Cerebellar cortex (tissue), 1 donor: ENCODE data around the gene GJC2.
A peak's percentile ranks its signal among the peaks of the same experiment; 100 is the strongest.

Experiments
- DNase-seq: peaks from one replicate; pipeline ENCODE4 v3.0.0-alpha.2; 2015; ENCODE audit warnings: low spot score

The GJC2 gene

GRCh38 chr1:228158151-228159007, 8.6 kb downstream of the GJC2 start:
- no peak for DNase-seq

- DNase-seq, result no peak
Observed at GRCh38 chr1:228159008-228159665, 9.4 kb downstream of the GJC2 start.

DNA sequence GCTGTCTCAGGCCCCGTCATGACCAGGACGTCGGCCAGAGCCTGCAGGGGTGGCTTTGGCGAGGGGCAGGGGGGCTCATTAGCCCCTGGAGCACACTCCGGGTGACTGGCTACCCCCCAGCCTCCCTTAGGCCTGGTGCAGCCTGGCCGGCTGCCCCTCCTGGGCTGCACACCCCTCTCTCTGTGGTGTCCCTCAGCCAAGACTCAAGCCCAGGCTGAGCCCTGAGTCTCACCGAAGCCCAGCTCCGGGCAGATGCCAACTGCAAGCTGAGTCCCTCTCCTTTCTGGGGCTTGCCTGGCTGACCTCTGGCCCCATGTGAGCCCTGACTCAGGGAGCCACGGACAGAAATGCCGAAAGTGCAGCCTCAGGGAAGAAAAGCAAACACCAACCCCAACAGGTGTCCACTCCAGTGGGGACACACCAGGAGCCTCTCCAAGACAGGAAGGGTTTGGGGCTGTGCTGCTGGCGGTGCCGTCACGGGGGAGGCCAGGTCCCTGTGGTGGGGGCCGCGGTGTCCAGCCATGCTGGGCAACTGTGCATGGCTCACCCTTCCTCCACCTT, 10.6 kb downstream of the GJC2 start:
- DNase-seq, result no peak

GRCh38 chr1:228161362-228161761, 11.6 kb downstream of the GJC2 start:
- DNase-seq, result no peak

GRCh38 chr1:228161866-228162265, 12.1 kb downstream of the GJC2 start:
- no peak for DNase-seq

- DNase-seq, result no peak
Observed at GRCh38 chr1:228162286-228163006, 12.7 kb downstream of the GJC2 start.

GRCh38 chr1:228163007-228163753, 13.4 kb downstream of the GJC2 start:
- no peak for DNase-seq

DNA sequence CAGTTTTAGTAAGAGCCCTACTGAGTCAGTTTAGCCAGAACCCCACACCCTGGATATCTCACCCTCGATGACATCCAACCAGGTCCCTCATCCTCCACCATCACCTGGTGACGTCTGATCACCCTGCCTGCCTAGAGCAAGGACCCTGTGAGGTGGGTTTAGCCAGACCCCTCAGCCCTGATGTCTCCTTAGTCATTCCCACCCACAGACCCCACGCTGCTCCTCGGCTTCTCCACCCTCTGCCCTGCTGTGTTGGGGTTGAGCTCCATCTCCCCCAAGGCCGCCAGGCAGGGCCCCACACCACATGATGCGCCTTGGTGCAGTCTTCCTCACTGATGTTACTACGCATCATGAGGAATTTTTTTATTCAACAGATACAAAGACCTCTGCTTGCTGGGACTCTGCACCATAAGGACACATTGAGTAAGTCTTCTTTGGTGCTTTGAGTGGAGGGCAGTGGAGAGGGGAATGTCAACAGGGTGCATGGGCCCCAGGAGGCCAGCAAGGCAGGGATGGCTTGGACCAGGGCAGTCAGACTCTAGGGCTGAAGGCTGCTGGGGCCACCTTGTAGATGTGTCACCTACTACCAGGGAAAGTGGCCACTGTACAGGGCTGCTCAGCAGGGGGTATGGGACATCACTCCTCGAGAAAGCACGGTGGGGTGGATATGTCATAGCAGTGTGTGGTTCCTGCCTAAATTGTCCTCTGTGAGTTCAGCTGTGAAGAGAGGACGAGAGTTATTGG, 14.2 kb downstream of the GJC2 start:
- no peak for DNase-seq

- no peak for DNase-seq
Observed at GRCh38 chr1:228164561-228165371, 15.0 kb downstream of the GJC2 start.

GRCh38 chr1:228165372-228166169, 15.8 kb downstream of the GJC2 start, which contains the start of gene IBA57:
IBA57 (plus strand) TSS chr1:228165804; CDS start chr1:228165817, 13 bp downstream.
- peak; percentile 98 for DNase-seq

GRCh38 chr1:228166170-228166936, 16.6 kb downstream of the GJC2 start:
- DNase-seq, result peak; percentile 83

DNA sequence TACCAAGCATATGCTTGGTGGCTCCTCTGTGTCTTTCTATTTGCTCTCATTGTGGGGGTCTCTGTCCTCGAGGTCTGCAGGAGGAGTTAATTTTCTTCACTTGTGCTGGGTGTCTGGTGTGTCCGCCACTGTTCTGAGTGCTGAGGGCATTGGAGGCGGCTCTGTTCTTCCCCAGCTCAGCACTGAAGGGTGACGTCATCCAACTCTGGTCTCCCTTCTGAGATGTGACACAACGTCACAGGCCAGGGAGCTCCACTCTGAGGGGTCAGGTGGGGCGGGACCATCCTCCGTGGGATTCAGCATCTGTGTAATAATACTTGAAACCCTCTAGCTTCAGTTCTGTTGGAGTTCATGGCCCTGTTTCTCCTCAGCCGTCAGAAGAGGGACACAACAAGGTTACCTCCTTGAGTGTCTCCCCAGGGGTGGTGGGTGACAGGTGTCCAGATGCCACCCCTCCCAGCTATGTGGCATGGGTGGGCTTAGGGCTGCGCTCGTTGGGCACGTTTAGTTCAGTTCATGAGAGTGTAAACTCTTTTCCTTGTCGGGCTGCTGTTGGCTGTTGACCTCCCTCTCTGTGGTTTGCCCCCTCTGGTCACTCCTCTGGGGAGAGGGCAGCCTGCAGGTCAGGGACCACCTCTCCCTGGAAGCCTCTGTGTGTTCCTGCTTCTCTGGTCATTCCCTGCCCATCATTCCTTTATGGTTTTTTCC, 19.0 kb downstream of the GJC2 start:
- no peak for DNase-seq

GRCh38 chr1:228169345-228169744, 19.6 kb downstream of the GJC2 start:
- no peak for DNase-seq

- no peak for DNase-seq
Observed at GRCh38 chr1:228170666-228171065, 20.9 kb downstream of the GJC2 start.

GRCh38 chr1:228171221-228171891, 21.6 kb downstream of the GJC2 start:
- no peak for DNase-seq

GRCh38 chr1:228172591-228173527, 23.1 kb downstream of the GJC2 start:
- no peak for DNase-seq
